ENCODE measurements around the gene SDK1.

The SDK1 gene

GRCh38 chr7:3438352-3438751 lies 137.3 kb downstream of the SDK1 start:
- H2BK12ac ChIP-seq (ENCODE audit: low read length) = no peak overlapping the region
- H4K91ac ChIP-seq (ENCODE audit: low read depth, low read length) = no peak overlapping the region
- no peak overlapping the region for H3K23ac ChIP-seq (ENCODE audit: low read length)
- no peaks in the 10 kb centered on the region for H3K27me3 ChIP-seq (ENCODE audit: insufficient read depth, low read length)
- peaks cover 3 to 10% of the 10 kb centered on the region in 2 experiments for H3K4me1 ChIP-seq (ENCODE audit: control insufficient read depth in 1 of 2, insufficient read depth in 2 of 2, low read length in 2 of 2)
- H3K79me1 ChIP-seq (ENCODE audit: low read length) = peaks cover 2% of the 10 kb centered on the region
- H3K4me3 ChIP-seq (ENCODE audit: low read depth, low read length) = no peak overlapping the region
- H2AK5ac ChIP-seq (ENCODE audit: low read length) = no peak overlapping the region
- DNase-seq = no peak
- no peak overlapping the region for H2BK120ac ChIP-seq (ENCODE audit: insufficient read depth, low read length, poor library complexity)
- H3K9ac ChIP-seq (ENCODE audit: low read length) = no peak overlapping the region
- no peak overlapping the region for H3K4me2 ChIP-seq (ENCODE audit: low read length)
- WGBS (ENCODE audit: extremely low coverage, insufficient coverage, insufficient read length) = no CpG with 5 or more reads among the region's 4 CpGs
- H3K79me2 ChIP-seq (ENCODE audit: control insufficient read depth, insufficient read depth, low read length, poor library complexity) = no peaks in the 10 kb centered on the region
- H3K9me3 ChIP-seq (ENCODE audit: insufficient read depth, low read depth, low read length) = no peaks in the 10 kb centered on the region
- no peak overlapping the region for H4K8ac ChIP-seq (ENCODE audit: low read depth, low read length)
- no peak overlapping the region for H4K12ac ChIP-seq (ENCODE audit: low read depth, low read length)
- no peak overlapping the region for H3K4ac ChIP-seq (ENCODE audit: low read depth, low read length)
- H3K27ac ChIP-seq (ENCODE audit: low read depth, low read length) = no peak overlapping the region
- no peak overlapping the region for H3K14ac ChIP-seq (ENCODE audit: low read length)
- no peaks in the 10 kb centered on the region for H3K36me3 ChIP-seq (ENCODE audit: control insufficient read depth in 1 of 2, insufficient read depth in 2 of 2, low read length in 2 of 2)
- no peak overlapping the region for H2AFZ ChIP-seq (ENCODE audit: insufficient read depth, low read length, poor library complexity)
- no peak overlapping the region for H2BK5ac ChIP-seq (ENCODE audit: low read depth, low read length, poor library complexity)
- H3K18ac ChIP-seq (ENCODE audit: low read length) = no peak overlapping the region

GRCh38 chr7:3439333-3440030 lies 138.4 kb downstream of the SDK1 start:
- H3K27me3 ChIP-seq (ENCODE audit: insufficient read depth, low read length) = no peaks in the 10 kb centered on the region
- no CpG with 5 or more reads among the region's 3 CpGs for WGBS (ENCODE audit: extremely low coverage, insufficient coverage, insufficient read length)
- DNase-seq = peak; percentile 12 to 73
- H3K79me2 ChIP-seq (ENCODE audit: control insufficient read depth, insufficient read depth, low read length, poor library complexity) = no peaks in the 10 kb centered on the region
- no peak overlapping the region for H4K8ac ChIP-seq (ENCODE audit: low read depth, low read length)
- no peak overlapping the region for H3K23ac ChIP-seq (ENCODE audit: low read length)
- H3K18ac ChIP-seq (ENCODE audit: low read length) = no peak overlapping the region
- no peak overlapping the region for H2AFZ ChIP-seq (ENCODE audit: insufficient read depth, low read length, poor library complexity)
- H3K4ac ChIP-seq (ENCODE audit: low read depth, low read length) = no peak overlapping the region
- no peak overlapping the region for H2AK5ac ChIP-seq (ENCODE audit: low read length)
- H2BK5ac ChIP-seq (ENCODE audit: low read depth, low read length, poor library complexity) = no peak overlapping the region
- H3K4me1 ChIP-seq (ENCODE audit: control insufficient read depth in 1 of 2, insufficient read depth in 2 of 2, low read length in 2 of 2) = peaks cover 3 to 10% of the 10 kb centered on the region in 2 experiments
- H3K9me3 ChIP-seq (ENCODE audit: insufficient read depth, low read depth, low read length) = no peaks in the 10 kb centered on the region
- H3K27ac ChIP-seq (ENCODE audit: low read depth, low read length) = peak overlapping the region; percentile 15
- H2BK12ac ChIP-seq (ENCODE audit: low read length) = no peak overlapping the region
- H2BK120ac ChIP-seq (ENCODE audit: insufficient read depth, low read length, poor library complexity) = no peak overlapping the region
- no peak overlapping the region for H3K4me2 ChIP-seq (ENCODE audit: low read length)
- no peak overlapping the region for H3K14ac ChIP-seq (ENCODE audit: low read length)
- peaks cover 2% of the 10 kb centered on the region for H3K79me1 ChIP-seq (ENCODE audit: low read length)
- no peak overlapping the region for H3K9ac ChIP-seq (ENCODE audit: low read length)
- H3K36me3 ChIP-seq (ENCODE audit: control insufficient read depth in 1 of 2, insufficient read depth in 2 of 2, low read length in 2 of 2) = no peaks in the 10 kb centered on the region
- H4K12ac ChIP-seq (ENCODE audit: low read depth, low read length) = no peak overlapping the region
- no peak overlapping the region for H4K91ac ChIP-seq (ENCODE audit: low read depth, low read length)
- H3K4me3 ChIP-seq (ENCODE audit: low read depth, low read length) = no peak overlapping the region

GRCh38 chr7:3440509-3440908 lies 139.5 kb downstream of the SDK1 start:
- no peak overlapping the region for H3K4ac ChIP-seq (ENCODE audit: low read depth, low read length)
- no peak overlapping the region for H3K27ac ChIP-seq (ENCODE audit: low read depth, low read length)
- no peaks in the 10 kb centered on the region for H3K9me3 ChIP-seq (ENCODE audit: insufficient read depth, low read depth, low read length)
- no peak overlapping the region for H2AFZ ChIP-seq (ENCODE audit: insufficient read depth, low read length, poor library complexity)
- H4K8ac ChIP-seq (ENCODE audit: low read depth, low read length) = no peak overlapping the region
- no peaks in the 10 kb centered on the region for H3K27me3 ChIP-seq (ENCODE audit: insufficient read depth, low read length)
- no peak overlapping the region for H3K4me3 ChIP-seq (ENCODE audit: low read depth, low read length)
- H3K9ac ChIP-seq (ENCODE audit: low read length) = no peak overlapping the region
- no peak overlapping the region for H2BK12ac ChIP-seq (ENCODE audit: low read length)
- no peak overlapping the region for H4K12ac ChIP-seq (ENCODE audit: low read depth, low read length)
- H3K23ac ChIP-seq (ENCODE audit: low read length) = no peak overlapping the region
- H3K79me1 ChIP-seq (ENCODE audit: low read length) = peaks cover 1% of the 10 kb centered on the region
- DNase-seq = no peak
- H3K79me2 ChIP-seq (ENCODE audit: control insufficient read depth, insufficient read depth, low read length, poor library complexity) = no peaks in the 10 kb centered on the region
- H2AK5ac ChIP-seq (ENCODE audit: low read length) = no peak overlapping the region
- H2BK120ac ChIP-seq (ENCODE audit: insufficient read depth, low read length, poor library complexity) = no peak overlapping the region
- H3K4me1 ChIP-seq (ENCODE audit: control insufficient read depth in 1 of 2, insufficient read depth in 2 of 2, low read length in 2 of 2) = peaks cover 3 to 10% of the 10 kb centered on the region in 2 experiments
- H3K18ac ChIP-seq (ENCODE audit: low read length) = no peak overlapping the region
- H2BK5ac ChIP-seq (ENCODE audit: low read depth, low read length, poor library complexity) = no peak overlapping the region
- H3K14ac ChIP-seq (ENCODE audit: low read length) = no peak overlapping the region
- no peak overlapping the region for H4K91ac ChIP-seq (ENCODE audit: low read depth, low read length)
- H3K4me2 ChIP-seq (ENCODE audit: low read length) = no peak overlapping the region
- no CpG with 5 or more reads among the region's 2 CpGs for WGBS (ENCODE audit: extremely low coverage, insufficient coverage, insufficient read length)
- no peaks in the 10 kb centered on the region for H3K36me3 ChIP-seq (ENCODE audit: control insufficient read depth in 1 of 2, insufficient read depth in 2 of 2, low read length in 2 of 2)

GRCh38 chr7:3443716-3444115 lies 142.7 kb downstream of the SDK1 start:
- H3K36me3 ChIP-seq (ENCODE audit: control insufficient read depth in 1 of 2, insufficient read depth in 2 of 2, low read length in 2 of 2) = no peaks in the 10 kb centered on the region
- no peak overlapping the region for H3K9ac ChIP-seq (ENCODE audit: low read length)

More at GRCh38 chr7:3443716-3444115, 142.7 kb downstream of the SDK1 start:
- H3K79me1 ChIP-seq (ENCODE audit: low read length) = no peaks in the 10 kb centered on the region
- no peak overlapping the region for H3K14ac ChIP-seq (ENCODE audit: low read length)
- H3K23ac ChIP-seq (ENCODE audit: low read length) = no peak overlapping the region
- H3K79me2 ChIP-seq (ENCODE audit: control insufficient read depth, insufficient read depth, low read length, poor library complexity) = no peaks in the 10 kb centered on the region
- H2BK120ac ChIP-seq (ENCODE audit: insufficient read depth, low read length, poor library complexity) = no peak overlapping the region
- H2AFZ ChIP-seq (ENCODE audit: insufficient read depth, low read length, poor library complexity) = no peak overlapping the region
- no peak overlapping the region for H2BK12ac ChIP-seq (ENCODE audit: low read length)
- no peak overlapping the region for H2BK5ac ChIP-seq (ENCODE audit: low read depth, low read length, poor library complexity)
- no peak overlapping the region for H4K91ac ChIP-seq (ENCODE audit: low read depth, low read length)
- H3K4me1 ChIP-seq (ENCODE audit: control insufficient read depth in 1 of 2, insufficient read depth in 2 of 2, low read length in 2 of 2) = peaks cover 0 to 4% of the 10 kb centered on the region in 2 experiments
- H3K4me2 ChIP-seq (ENCODE audit: low read length) = no peak overlapping the region
- no peak overlapping the region for H3K4me3 ChIP-seq (ENCODE audit: low read depth, low read length)
- no peaks in the 10 kb centered on the region for H3K9me3 ChIP-seq (ENCODE audit: insufficient read depth, low read depth, low read length)
- no peak overlapping the region for H2AK5ac ChIP-seq (ENCODE audit: low read length)
- H4K8ac ChIP-seq (ENCODE audit: low read depth, low read length) = no peak overlapping the region
- H3K4ac ChIP-seq (ENCODE audit: low read depth, low read length) = no peak overlapping the region
- no peak overlapping the region for H3K27ac ChIP-seq (ENCODE audit: low read depth, low read length)
- H3K27me3 ChIP-seq (ENCODE audit: insufficient read depth, low read length) = no peaks in the 10 kb centered on the region
- DNase-seq = no peak
- H4K12ac ChIP-seq (ENCODE audit: low read depth, low read length) = no peak overlapping the region
- no peak overlapping the region for H3K18ac ChIP-seq (ENCODE audit: low read length)
- WGBS (ENCODE audit: extremely low coverage, insufficient coverage, insufficient read length) = no CpG with 5 or more reads among the region's 5 CpGs

Measured in trophoblast cell (in vitro differentiated cells and primary cell).